Measurements from ENCODE around the gene UCN3.

DNA sequence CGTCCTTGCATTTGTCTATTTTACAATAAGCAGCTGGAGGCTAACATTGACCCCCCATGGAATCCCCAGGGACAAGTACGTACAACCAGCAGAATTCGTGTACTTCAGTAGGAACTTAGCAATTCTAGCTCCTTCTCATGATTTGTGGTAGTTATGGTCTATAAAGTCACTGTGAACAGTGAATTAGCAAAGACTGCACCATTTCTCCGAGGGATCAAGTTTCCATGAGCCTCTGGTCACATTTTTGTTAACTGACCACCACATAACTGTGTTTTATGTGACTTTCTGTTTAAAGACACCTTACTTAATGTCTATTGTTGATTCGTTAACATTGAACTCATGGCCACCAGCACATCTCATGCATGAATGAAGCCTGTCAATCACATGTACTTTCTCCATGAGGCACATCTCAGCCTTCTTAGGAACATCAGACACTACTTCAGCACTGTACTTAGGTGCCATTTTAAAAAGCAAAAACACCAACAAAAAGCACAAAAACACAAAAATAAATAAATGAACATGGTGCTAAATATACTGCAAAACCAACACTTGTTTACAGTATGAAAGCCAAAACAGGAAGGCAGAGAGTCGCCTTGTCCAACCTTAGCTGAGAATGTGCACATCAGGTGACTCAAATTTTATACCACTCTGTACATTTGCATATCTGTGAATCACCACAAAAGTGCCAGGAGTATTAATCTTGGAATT is 9.0 kb upstream of the UCN3 start:
- TF ChIP-seq POLR2A (IDR thresholded peaks at IDR 0.05; ENCODE audit: low read depth, low read length): no peak
- no peak for TF ChIP-seq POLR2AphosphoS5 (IDR thresholded peaks at IDR 0.05; ENCODE audit: low read depth, low read length)
- no peak for TF ChIP-seq TAF1 (IDR thresholded peaks at IDR 0.05; ENCODE audit: borderline replicate concordance, low read depth, low read length)

Measured in GM12892 (cell line).